ENCODE results near the gene CRYBB2.

DNA sequence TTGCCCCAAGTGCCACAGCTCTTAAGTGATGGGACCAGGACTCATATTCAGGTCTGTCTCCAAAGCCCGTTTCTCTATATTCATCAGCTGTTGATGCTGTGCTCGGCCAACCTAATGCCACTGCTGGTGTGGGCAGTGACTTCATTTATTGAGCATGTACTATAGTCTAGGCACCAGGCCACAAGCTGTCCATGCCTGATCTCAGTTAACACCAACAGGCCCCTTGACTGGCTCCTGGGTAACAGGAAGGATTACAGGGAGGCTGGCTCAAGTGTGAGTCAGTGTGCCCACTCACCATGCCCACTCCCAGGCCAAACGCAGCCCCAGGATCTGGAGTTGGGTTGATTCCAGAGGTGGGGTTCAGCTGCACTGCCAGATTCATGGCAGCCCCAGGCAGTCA is 8.6 kb upstream of the CRYBB2 start:
- no peak for TF ChIP-seq HDGF (IDR thresholded peaks at IDR 0.05; ENCODE audit: borderline replicate concordance)
- no peak for TF ChIP-seq ZNF384 (IDR thresholded peaks at IDR 0.05)
- no peak for TF ChIP-seq FOXM1 (IDR thresholded peaks at IDR 0.05; ENCODE audit: borderline replicate concordance)
- TF ChIP-seq SP1 (IDR thresholded peaks at IDR 0.05), result no peak
- TF ChIP-seq ARNT (IDR thresholded peaks at IDR 0.05), result no peak
- TF ChIP-seq CTBP1 (IDR thresholded peaks at IDR 0.05; ENCODE audit: borderline replicate concordance), result no peak
- no peak for TF ChIP-seq SUZ12 (IDR thresholded peaks at IDR 0.05)
- no peak for TF ChIP-seq L3MBTL2 (conservative IDR thresholded peaks at IDR 0.05)
- TF ChIP-seq NFRKB (IDR thresholded peaks at IDR 0.05), result no peak
- no peak for TF ChIP-seq TARDBP (IDR thresholded peaks at IDR 0.05)

Measured in HEK293T (cell line).